IPS DF 4.7 (cell line): ENCODE measurements around the gene TMEM196.
"Not testable (repeated sequence)": the region's sequence is repeated elsewhere in the genome, so short reads cannot be mapped to it uniquely, and the experiment has no call there.

ENCODE experiments used
- DNase-seq: peaks from one replicate; pipeline ENCODE4 v3.0.0-alpha.2; 2013; ENCODE audit warnings: low spot score; ENCODE audit errors: extremely low read depth

Gene TMEM196

GRCh38 chr7:19708397-19709248 is 64.8 kb downstream of the TMEM196 start, which contains the start of gene POLR1F:
POLR1F (minus strand) TSS chr7:19709037; CDS start chr7:19709016, 21 bp downstream.
- DNase-seq, result peak; percentile 94

GRCh38 chr7:19707240-19707639 is 66.2 kb downstream of the TMEM196 start:
- DNase-seq, result no peak

- DNase-seq, result no peak
Measured at GRCh38 chr7:19705663-19706062, 67.8 kb downstream of the TMEM196 start.

- DNase-seq, result no peak
Measured at GRCh38 chr7:19701471-19701870, 71.9 kb downstream of the TMEM196 start.

- no peak for DNase-seq
Measured at GRCh38 chr7:19700936-19701335, 72.5 kb downstream of the TMEM196 start.

- DNase-seq, result no peak
Measured at GRCh38 chr7:19698331-19698730, 75.1 kb downstream of the TMEM196 start.

- no peak for DNase-seq
Measured at GRCh38 chr7:19696926-19697325, 76.5 kb downstream of the TMEM196 start.

GRCh38 chr7:19692111-19692828 is 81.1 kb downstream of the TMEM196 start:
- no peak for DNase-seq

- DNase-seq, result no peak
Measured at GRCh38 chr7:19690736-19691135, 82.7 kb downstream of the TMEM196 start.

GRCh38 chr7:19689130-19689529 is 84.3 kb downstream of the TMEM196 start:
- not testable (repeated sequence) for DNase-seq

GRCh38 chr7:19681596-19681995 is 91.8 kb downstream of the TMEM196 start:
- DNase-seq, result no peak

GRCh38 chr7:19677180-19677579 is 96.2 kb downstream of the TMEM196 start:
- no peak for DNase-seq

- DNase-seq, result no peak
Measured at GRCh38 chr7:19675816-19676215, 97.6 kb downstream of the TMEM196 start.

- DNase-seq, result no peak
Measured at GRCh38 chr7:19674266-19674960, 99.0 kb downstream of the TMEM196 start.

GRCh38 chr7:19670806-19671205 is 102.6 kb downstream of the TMEM196 start:
- DNase-seq, result no peak
